Forelimb muscle (tissue), 1 donor: ENCODE measurements around the gene MAST3. TPM values are rescaled to one million over a fixed set of nuclear protein-coding genes. Genes with fewer than 3 reads are reported as not detected.

Source experiments
- DNase-seq: peaks from one replicate; pipeline ENCODE4 v3.0.0-alpha.2; 2013; ENCODE audit warnings: low read depth
- polyA plus RNA-seq: library from polyadenylated mRNA; unstranded; fragments of 120-200 nt; gene quantifications from one replicate; pipeline ENCODE4 v1.2.1, GENCODE V29; 2013; ENCODE audit not compliant: insufficient read length

Gene MAST3
- polyA plus RNA-seq, 1 donor: 11.4 TPM

GRCh38 chr19:18112989-18113478 lies 15.5 kb downstream of the MAST3 start:
- no peak for DNase-seq

- no peak for DNase-seq
Measured at GRCh38 chr19:18113827-18114226, 16.2 kb downstream of the MAST3 start.

GRCh38 chr19:18114483-18114882 lies 16.9 kb downstream of the MAST3 start:
- DNase-seq: no peak

DNA sequence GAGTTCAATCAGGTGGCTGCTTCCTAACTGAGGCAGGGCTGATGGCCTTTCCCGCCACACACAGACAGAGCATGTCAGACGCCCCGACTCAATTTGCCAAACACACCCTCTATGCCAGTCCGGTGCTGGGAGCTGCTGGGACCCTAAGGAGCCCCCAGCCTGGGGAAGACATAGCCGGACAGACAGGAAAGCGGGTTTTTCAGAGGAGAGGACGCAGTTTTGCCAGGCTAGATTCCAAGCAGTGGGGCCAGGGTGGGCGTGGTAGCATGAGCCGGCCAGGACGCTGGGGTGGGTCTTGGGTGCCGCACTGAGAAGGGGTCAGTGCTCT lies 19.8 kb downstream of the MAST3 start:
- no peak for DNase-seq

GRCh38 chr19:18117692-18118378 lies 20.3 kb downstream of the MAST3 start:
- DNase-seq: no peak

DNA sequence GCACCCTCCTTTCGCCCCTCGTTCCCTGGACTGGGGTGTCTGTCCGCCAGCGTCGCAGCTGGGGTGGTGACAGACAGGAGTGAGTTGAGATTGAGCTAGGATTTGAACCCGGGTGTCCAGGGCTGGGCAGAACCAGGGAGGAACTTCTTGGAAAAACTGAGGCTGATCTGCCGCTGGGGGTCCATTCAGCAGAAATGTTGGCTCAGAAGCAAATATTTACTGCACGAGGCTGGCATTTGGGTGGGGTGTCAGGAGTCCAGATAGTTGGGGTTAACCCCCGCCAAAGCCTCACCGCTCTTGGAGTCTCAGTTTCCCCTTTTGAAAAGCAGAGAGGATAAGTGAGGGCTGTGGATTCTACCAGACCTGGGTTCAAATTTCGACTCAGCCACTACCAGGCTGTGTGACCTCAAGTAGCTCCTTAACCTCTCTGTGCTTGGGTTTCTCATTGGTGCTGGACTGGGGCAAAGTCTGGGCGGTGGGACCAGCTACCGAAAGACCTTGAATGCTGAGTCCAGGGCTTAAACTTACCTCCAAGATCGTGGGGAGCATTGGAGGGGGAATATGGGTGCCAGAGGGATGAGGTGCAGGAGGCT lies 20.9 kb downstream of the MAST3 start:
- no peak for DNase-seq

GRCh38 chr19:18119013-18119716 lies 21.6 kb downstream of the MAST3 start:
- DNase-seq: no peak

DNA sequence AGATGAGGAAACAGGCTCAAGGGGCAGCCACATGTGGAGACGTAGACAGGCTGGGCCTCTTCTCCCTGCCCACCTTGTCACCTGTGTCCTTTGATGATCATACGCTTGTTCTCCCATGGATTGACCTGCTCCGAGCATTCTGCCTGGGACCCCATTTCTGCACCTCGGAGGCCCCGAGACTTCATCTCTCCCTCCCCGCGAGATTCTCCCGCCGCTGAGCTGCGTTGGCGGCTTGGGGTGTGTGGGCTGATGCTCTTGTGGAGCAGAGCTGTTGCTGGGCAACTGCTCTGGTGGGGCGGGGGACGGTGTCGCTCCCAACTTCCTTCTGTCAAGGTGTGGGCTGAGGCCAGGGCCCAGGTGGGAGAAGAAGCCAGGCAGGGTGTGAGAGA lies 22.1 kb downstream of the MAST3 start:
- DNase-seq: no peak

GRCh38 chr19:18120127-18120526 lies 22.5 kb downstream of the MAST3 start:
- DNase-seq: no peak

GRCh38 chr19:18121166-18121565 lies 23.6 kb downstream of the MAST3 start:
- no peak for DNase-seq

DNA sequence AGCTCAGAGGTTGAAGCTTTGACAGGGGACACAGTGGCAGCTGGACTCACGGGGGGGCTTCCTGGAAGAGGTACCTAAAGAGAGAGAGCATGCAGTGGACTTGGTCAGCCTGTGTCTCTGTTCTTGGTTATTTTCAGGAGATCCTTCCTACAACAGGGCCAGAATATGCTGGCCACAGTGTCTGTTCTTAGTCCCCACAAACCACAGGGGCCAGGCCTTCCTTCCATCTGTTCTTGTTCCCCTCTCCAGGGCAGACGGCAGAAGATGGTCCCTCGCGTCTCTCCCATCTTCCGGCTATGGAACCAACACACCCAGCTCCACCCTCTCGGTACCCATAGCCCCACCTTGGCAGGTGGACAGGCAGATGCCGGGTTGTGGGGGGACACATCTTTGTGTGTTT lies 24.8 kb downstream of the MAST3 start:
- DNase-seq: no peak

DNA sequence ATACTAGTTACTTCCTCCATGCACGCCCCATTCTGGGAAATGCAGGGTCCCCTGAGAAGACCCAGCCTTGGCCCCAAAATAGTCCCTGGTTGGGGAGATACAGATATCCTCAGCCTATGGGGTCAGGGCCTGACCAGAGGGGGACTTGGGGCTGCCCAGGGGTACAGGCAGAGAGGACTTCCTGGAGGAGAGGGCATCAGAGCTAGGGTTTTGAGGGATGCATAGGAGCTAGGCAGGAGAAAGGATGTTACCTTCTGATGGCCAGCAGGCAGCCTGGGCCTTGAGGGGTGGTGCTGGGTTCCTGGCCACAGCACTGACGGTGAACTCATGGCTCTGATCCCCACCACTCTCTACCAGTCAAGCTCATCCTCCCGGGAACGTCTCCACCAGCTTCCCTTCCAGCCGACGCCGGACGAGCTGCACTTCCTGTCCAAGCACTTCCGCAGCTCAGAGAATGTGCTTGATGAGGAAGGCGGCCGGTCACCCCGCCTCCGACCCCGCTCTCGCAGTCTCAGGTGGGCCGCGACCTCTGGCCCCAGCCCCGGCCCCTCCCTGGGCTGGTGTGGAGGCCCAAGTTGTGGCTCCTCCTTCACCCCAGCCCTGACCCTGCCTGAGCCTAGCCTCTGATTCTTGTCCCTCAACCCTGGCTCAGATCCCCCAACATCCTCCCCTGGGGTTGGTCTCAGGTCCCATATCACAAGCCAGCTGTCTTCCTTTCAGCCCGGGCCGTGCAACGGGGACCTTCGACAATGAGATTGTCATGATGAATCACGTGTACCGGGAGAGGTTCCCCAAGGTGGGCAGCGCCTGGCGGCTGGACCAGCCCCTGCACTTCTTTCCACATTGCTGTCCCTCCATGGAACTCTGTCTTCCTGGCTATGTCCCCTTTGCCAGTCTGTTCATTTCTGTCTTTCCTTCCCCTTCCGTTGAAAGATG lies 25.6 kb downstream of the MAST3 start:
- no peak for DNase-seq

GRCh38 chr19:18123819-18124218 lies 26.2 kb downstream of the MAST3 start:
- no peak for DNase-seq

- no peak for DNase-seq
Measured at GRCh38 chr19:18126097-18126496, 28.5 kb downstream of the MAST3 start.

DNA sequence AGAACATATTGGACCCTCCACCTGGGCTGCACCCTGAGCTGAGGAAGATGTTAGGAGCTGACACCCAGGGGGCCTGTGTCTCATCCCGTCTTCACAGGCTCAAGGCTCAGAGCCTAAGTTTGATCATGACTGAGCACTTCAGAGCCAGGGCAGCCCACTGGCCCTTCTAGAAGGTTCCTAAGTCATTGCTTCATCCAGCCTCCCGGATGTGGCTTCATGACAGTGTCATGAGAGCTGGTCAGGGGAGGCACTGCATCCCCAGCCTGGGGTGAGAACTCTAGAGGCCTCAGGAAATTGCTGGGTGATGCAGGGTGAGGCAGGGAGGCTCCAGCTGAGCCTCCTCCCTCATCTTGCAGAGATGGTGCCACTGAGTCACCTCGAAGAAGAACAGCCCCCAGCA lies 30.5 kb downstream of the MAST3 start:
- DNase-seq: no peak

DNA sequence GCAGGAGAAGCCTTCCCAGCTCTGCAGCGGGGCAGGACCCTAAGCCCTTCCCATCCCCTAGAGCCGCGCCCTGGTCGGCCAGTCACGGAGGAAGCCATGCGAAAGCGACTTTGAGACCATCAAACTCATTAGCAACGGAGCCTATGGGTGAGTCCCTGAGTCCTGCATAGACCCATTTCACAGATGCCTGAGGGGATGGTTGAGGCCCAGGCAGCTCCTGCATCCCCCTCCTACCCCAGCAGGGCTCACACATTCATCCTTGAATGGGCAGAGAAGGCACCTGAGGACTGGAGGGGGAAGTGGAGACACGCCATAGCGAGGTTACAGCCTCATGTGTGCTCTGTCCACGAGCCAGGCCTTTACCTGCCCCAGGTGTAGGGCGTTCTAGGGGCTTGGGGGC lies 31.2 kb downstream of the MAST3 start:
- no peak for DNase-seq

DNA sequence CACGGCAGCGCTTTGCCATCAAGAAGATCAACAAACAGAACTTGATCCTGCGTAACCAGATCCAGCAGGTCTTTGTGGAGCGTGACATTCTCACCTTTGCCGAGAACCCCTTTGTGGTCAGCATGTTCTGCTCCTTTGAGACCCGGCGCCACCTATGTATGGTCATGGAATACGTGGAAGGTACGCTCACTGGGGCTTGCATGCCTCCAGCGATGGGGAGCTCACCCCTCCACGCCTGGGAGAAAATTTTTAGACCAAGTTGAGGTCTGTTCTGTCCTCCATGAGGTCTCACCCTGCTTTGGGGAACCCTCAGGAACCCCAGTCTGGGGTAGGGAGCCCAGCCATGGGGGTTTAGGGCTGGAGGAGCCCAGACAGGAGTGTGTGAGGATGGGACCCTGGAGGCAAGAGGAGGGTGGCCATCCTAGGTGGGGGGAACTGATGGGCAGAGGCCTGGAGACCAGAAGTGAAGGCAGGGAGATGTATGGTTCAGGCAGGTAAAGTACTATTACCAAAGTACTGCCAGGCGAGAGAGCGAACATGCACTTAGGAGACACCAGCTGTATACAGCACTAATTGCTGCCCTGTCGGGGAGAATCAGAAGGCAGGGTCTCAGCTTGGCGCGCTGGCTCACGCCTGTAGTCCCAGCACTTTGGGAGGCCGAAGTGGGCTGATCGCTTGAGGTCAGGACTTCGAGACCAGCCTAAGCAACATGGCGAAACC lies 33.1 kb downstream of the MAST3 start:
- no peak for DNase-seq

- no peak for DNase-seq
Measured at GRCh38 chr19:18131841-18132596, 34.4 kb downstream of the MAST3 start.

- DNase-seq: no peak
Measured at GRCh38 chr19:18135712-18136584, 38.4 kb downstream of the MAST3 start.

GRCh38 chr19:18137242-18137641 lies 39.7 kb downstream of the MAST3 start:
- DNase-seq: no peak
